Measurements from ENCODE around the gene GJB5. TPM values are rescaled to one million over a fixed set of nuclear protein-coding genes. Genes with fewer than 3 reads are reported as not detected.
A peak's percentile ranks its signal among the peaks of the same experiment; 100 is the strongest.

Gene GJB5
- total RNA-seq, 1 donor from 2014 or later = not detected

DNA sequence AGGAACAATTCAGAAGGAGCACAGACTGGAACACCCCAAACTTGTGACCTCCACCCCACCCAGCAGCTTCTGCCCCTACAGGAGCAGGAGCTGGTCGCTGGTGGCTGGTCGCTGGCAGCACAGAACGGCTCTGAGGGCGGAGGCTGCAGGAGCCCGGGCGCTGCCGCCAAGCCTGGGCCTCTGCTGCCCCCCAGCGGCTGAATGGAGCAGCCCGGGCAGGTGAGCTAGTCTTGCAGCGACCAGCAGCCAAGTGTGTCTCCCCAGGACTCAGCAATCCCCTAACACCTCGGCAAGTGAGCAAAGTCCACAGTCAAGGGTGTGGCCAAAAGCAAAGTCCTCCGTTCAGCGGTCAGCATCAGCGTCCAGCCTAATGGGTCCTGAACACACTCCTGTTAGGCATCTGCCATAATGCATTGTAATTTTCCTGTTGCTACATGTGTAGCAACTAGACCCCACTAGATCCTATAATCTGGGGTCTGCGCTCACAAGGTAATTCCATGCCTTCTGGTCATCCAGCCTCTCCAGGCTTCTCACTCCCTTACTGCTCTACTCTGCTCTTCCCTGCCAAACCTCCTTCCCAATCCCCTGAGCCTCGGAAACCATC is 12.1 kb upstream of the GJB5 start:
- H3K79me2 ChIP-seq (ENCODE audit: low read depth) = no peaks in the 10 kb centered on the region
- TF ChIP-seq EZH2phosphoT487 (IDR thresholded peaks at IDR 0.05) = no peak
- peak; percentile 89 for TF ChIP-seq CTCF (IDR thresholded peaks at IDR 0.05)
- peaks cover 15% of the 10 kb centered on the region for H3K27me3 ChIP-seq
- H3K4me1 ChIP-seq = peaks cover 13% of the 10 kb centered on the region
- no peak overlapping the region for H3K9ac ChIP-seq
- H4K20me1 ChIP-seq (ENCODE audit: low read depth) = no peaks in the 10 kb centered on the region
- H3K27ac ChIP-seq = no peak overlapping the region
- Mint-ChIP-seq H3K27me3 (ENCODE audit: insufficient read depth, low read depth) (peaks cover 22% of the 10 kb centered on the region), H3K4me3 (peak overlapping the region; percentile 5), H3K36me3 (no peaks in the 10 kb centered on the region), H3K9me3 (no peaks in the 10 kb centered on the region), H3K27ac (no peak overlapping the region), H3K4me1 (peaks cover 28% of the 10 kb centered on the region)
- no peaks in the 10 kb centered on the region for H3K9me3 ChIP-seq (ENCODE audit: low read depth)
- no peaks in the 10 kb centered on the region for H3K36me3 ChIP-seq
- H2AFZ ChIP-seq (replicated peaks) = no peak overlapping the region
- peak; percentile 89 for DNase-seq (ENCODE audit: low spot score)
- no peak overlapping the region for H3K4me2 ChIP-seq
- H3K4me3 ChIP-seq = no peak overlapping the region
- H3F3A ChIP-seq (ENCODE audit: low read depth) = peaks cover 10% of the 10 kb centered on the region

- no peaks in the 10 kb centered on the region for H3K79me2 ChIP-seq (ENCODE audit: low read depth)
- no peak overlapping the region for H3K27ac Mint-ChIP-seq
- H4K20me1 ChIP-seq (ENCODE audit: low read depth) = no peaks in the 10 kb centered on the region
- DNase-seq (ENCODE audit: low spot score) = no peak
- peaks cover 13% of the 10 kb centered on the region for H3K4me1 ChIP-seq
- H3K36me3 Mint-ChIP-seq = no peaks in the 10 kb centered on the region
- no peak overlapping the region for H3K27ac ChIP-seq
- peaks cover 10% of the 10 kb centered on the region for H3F3A ChIP-seq (ENCODE audit: low read depth)
- no peak overlapping the region for H3K4me3 ChIP-seq
- peaks cover 15% of the 10 kb centered on the region for H3K27me3 ChIP-seq
- H3K27me3 Mint-ChIP-seq (ENCODE audit: insufficient read depth, low read depth) = peaks cover 31% of the 10 kb centered on the region
- H3K36me3 ChIP-seq = no peaks in the 10 kb centered on the region
- H3K9me3 ChIP-seq (ENCODE audit: low read depth) = no peaks in the 10 kb centered on the region
- H3K9ac ChIP-seq = no peak overlapping the region
- H3K4me2 ChIP-seq = no peak overlapping the region
- TF ChIP-seq EZH2 (IDR thresholded peaks at IDR 0.05) (no peak), CTCF (IDR thresholded peaks at IDR 0.05) (no peak), EZH2phosphoT487 (IDR thresholded peaks at IDR 0.05) (no peak)
- no peaks in the 10 kb centered on the region for H3K9me3 Mint-ChIP-seq
- peaks cover 28% of the 10 kb centered on the region for H3K4me1 Mint-ChIP-seq
- no peak overlapping the region for H2AFZ ChIP-seq (replicated peaks)
- no peak overlapping the region for H3K4me3 Mint-ChIP-seq
Measured at GRCh38 chr1:34743775-34744174, 11.1 kb upstream of the GJB5 start.

- H2AFZ ChIP-seq (replicated peaks) = no peak overlapping the region
- H3K27ac ChIP-seq = no peak overlapping the region
- H3K4me2 ChIP-seq = no peak overlapping the region
- H3K9ac ChIP-seq = no peak overlapping the region
- no peak overlapping the region for H3K27ac Mint-ChIP-seq
- H3K4me3 Mint-ChIP-seq = no peak overlapping the region
- no peak for TF ChIP-seq EZH2phosphoT487 (IDR thresholded peaks at IDR 0.05)
- no peak for TF ChIP-seq CTCF (IDR thresholded peaks at IDR 0.05)
- TF ChIP-seq EZH2 (IDR thresholded peaks at IDR 0.05) = no peak
- no peak for DNase-seq (ENCODE audit: low spot score)
- no peaks in the 10 kb centered on the region for H3K9me3 ChIP-seq (ENCODE audit: low read depth)
- no peaks in the 10 kb centered on the region for H3K9me3 Mint-ChIP-seq
- peaks cover 29% of the 10 kb centered on the region for H3K27me3 Mint-ChIP-seq (ENCODE audit: insufficient read depth, low read depth)
- H3K4me3 ChIP-seq = no peak overlapping the region
- H3K4me1 Mint-ChIP-seq = peaks cover 24% of the 10 kb centered on the region
- no peaks in the 10 kb centered on the region for H3K79me2 ChIP-seq (ENCODE audit: low read depth)
- H3F3A ChIP-seq (ENCODE audit: low read depth) = peaks cover 10% of the 10 kb centered on the region
- no peaks in the 10 kb centered on the region for H4K20me1 ChIP-seq (ENCODE audit: low read depth)
- peaks cover 15% of the 10 kb centered on the region for H3K27me3 ChIP-seq
- H3K36me3 ChIP-seq = no peaks in the 10 kb centered on the region
- H3K4me1 ChIP-seq = peaks cover 8% of the 10 kb centered on the region
- no peaks in the 10 kb centered on the region for H3K36me3 Mint-ChIP-seq
Measured at GRCh38 chr1:34744851-34745250, 10.0 kb upstream of the GJB5 start.

All from neural progenitor cell (in vitro differentiated cells).